HG03139 (cell line): Measurements from ENCODE around the gene PAX1.

Experiments
- ATAC-seq: cut with Tn5 transposase; IDR thresholded peaks from one replicate; pipeline ENCODE4 v1.9.1; 2021; ENCODE audit not compliant: unreplicated experiment

The PAX1 gene

DNA sequence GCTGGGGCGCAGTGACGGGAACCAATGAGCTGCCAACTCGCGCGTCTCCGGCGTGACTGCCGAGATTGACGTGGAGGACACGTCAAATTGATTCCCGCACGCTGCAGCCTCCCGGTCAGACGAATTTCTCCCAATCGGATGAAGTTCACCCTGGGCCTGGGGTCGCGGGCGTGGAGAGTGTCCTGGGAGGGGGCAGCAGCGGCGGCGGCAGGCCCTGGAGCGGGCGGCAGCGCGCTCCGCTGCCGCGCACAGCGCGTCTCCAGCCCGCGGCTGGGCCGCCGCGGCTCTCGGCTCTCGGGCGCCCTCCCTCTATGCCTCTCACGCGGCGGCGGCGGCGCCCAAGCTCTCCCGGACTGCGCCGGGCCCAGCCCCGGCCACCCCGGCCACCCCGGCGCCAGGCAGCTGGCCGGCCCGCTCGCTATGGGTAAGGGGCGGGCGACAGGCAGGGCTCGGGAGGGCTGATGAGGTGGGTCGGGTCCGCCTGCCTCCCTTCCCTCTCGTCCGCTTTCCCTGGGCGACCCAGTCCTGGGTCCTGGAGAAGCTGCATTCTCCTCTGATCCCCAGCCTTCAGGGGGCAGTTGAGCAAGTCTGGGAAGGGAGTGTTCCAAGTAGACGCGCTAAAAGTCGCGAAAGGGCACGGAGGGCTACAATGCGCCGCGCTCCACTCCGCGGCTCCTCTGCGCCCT is at the start of gene PAX1:
TSS of gene PAX1 (plus strand) at position 90 of the 686 bp plus-strand sequence. CDS start at position 139, 49 bp downstream.
- ATAC-seq = no peak

DNA sequence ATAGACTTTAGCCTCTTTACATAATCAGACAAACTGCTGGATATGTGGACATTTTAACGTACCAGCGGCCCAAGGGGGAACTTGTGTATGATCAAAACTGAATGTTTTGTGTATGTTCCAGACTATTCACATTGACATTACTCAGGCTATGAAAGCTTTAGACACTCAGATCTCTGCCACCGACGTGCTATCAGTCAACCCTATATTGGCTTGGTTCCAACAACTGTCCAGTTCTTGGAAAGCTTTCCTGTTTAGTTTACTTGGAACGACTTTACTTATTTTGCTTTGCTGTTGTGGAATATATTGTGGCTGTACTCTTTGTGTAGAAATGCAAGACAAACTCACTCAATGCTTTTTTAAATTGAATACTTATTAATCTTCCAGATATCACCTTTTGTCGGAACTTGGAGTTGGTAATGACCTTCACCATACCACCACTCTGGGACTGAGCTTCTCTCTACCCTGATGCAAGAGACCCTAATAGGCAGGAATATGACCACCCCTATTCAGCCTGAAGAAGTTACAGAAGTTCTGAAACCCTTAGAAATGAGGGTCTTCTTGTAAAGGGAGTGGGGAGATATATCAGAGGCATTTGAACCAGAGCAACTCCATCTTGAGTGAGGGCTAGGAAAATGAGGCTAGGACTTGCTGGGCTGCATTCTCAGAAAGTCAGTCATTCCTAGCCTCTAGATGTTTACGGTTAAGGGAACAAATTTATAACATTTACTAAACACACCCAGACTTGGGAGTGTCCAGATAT is 49.0 kb upstream of the PAX1 start:
- no peak for ATAC-seq

DNA sequence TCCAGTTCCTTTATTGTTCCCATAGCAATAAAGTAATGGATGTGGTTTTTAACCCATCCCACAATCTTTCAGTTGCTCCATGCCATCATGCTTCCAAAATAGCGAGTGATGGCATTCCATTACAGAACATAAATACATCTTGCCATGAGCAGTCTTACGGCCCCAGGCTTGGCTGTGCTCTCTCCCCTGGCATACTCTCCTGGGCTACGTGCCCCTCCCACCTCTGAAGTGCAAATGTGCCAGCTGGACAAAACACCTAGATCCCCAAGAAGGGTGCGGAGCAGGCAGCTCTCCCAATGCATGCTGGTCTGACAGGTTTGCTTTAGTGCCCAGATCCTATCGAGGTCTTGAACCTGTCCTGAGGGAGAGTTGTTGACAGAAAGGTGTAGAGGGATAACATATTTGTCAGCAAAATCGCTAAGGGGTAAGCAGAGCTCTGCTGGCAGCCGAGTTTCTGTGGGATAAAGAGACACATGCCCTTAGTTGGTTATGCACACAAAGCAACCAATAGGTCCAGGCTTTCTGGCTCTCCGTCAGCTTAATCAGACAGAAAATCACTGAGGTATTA is 43.9 kb upstream of the PAX1 start:
- no peak for ATAC-seq

DNA sequence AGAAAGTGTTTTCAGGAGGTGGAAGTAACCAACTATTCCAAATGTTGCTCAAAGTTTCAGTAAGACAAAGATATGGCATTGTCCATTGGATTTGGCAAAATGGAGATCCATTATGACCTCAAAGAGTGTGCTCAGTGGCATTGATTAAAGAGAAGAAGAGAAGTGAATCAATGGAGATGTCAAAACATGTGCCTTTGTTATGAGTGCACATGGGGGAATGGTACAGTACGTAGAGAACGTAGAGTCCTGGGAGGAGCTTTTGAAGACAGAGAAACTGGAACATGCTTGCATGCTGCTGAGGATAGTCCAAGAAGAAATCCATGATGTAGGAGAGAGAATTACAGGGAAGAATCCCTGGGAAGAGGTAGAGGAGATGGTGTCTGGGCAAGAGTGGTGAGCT is 42.0 kb upstream of the PAX1 start:
- no peak for ATAC-seq

GRCh38 chr20:21665687-21666446 is 39.6 kb upstream of the PAX1 start:
- no peak for ATAC-seq

- ATAC-seq = no peak
Measured at GRCh38 chr20:21670126-21670525, 35.3 kb upstream of the PAX1 start.

- ATAC-seq = no peak
Measured at GRCh38 chr20:21670981-21671380, 34.5 kb upstream of the PAX1 start.

DNA sequence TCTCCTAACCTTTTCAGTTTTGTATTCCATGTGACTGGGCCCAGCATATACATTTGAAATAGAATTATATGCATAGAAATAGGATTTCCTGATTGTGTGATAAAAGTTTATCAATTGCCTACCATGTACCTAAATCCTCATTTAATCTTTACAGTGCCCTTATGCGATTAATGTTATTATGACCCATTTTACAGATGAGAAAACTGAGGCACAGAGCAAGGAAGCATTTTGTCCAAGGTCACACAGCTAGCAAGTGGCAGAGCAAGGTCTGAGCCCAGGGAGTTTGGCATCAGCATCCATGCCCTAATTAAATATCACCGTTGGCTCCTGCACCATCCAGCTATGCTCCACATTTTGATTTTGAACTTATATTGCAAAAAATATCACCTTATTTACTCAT is 28.2 kb upstream of the PAX1 start:
- no peak for ATAC-seq

DNA sequence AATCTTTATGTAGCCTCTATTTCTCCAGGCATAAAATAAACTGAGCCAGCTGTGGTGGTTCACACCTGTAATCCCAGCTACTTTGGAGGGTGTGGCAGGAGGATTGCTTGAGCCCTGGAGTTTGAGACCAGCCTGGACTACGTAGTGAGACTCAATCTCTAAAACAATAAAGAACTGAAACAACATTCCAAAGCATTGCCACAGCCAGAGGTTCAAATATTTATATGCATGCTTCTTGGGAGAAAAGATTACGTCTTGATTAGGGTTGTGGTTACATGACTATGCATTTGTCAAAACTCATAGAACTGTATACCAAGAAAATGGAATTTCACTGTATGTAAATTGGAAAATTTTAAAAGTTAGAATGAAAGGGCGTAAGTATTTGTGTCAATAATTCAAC is 27.7 kb upstream of the PAX1 start:
- ATAC-seq = no peak

DNA sequence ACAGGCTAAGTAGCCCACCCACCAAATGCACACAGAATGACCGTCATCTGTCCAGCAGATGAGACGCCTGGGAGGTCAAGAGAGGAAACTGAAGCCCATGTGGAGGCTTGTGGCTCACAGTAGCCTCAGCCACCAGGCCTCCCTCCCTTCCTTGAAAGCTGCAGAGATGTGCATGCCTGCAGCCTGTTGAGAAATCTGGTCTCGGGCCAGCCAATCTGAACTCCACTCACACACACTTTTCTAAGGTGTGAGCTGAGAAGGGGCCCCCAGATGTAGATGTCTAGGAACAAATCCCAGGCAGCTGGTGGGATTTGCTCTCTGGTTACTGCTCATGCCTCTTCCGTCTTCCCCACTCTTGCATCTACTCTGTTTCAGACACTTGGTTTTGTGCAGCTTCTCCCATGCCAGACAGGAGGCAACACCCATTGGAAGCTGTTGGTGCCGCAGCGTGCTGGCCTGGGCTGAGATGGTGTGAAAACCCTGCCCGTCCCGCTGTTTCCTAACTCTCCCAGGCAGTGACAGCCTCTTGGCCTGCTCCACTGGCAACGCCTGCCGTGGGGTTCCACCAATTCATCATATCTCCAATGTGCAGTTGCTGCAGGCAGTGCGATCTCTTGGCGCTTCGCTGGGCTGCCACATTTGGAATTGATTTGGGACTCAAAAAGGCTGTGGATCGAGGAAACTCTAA is 24.1 kb upstream of the PAX1 start:
- no peak for ATAC-seq

GRCh38 chr20:21681922-21682318 is 23.5 kb upstream of the PAX1 start:
- no peak for ATAC-seq

GRCh38 chr20:21682521-21682954 is 22.9 kb upstream of the PAX1 start:
- ATAC-seq = no peak

GRCh38 chr20:21684671-21685070 is 20.8 kb upstream of the PAX1 start:
- no peak for ATAC-seq

DNA sequence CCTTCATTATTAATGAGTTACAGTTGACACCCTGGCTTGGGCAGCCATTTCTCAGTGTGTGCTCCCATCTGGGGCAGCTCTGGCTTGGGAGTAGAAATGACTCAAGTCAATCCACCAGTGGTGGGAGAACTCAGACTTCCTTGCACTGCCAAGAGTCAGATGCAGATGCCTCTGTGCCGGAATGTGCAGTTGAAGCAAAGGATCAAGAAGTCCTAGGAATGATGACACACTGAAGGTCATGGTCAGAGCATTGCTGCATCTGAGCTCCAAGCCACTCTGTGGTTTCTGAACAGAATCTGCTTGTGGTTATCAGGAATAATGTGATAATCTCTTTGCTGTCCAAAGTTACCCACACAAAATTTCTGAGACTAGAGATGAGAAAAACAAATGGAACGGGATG is 19.5 kb upstream of the PAX1 start:
- no peak for ATAC-seq

- no peak for ATAC-seq
Measured at GRCh38 chr20:21693322-21693721, 12.1 kb upstream of the PAX1 start.

DNA sequence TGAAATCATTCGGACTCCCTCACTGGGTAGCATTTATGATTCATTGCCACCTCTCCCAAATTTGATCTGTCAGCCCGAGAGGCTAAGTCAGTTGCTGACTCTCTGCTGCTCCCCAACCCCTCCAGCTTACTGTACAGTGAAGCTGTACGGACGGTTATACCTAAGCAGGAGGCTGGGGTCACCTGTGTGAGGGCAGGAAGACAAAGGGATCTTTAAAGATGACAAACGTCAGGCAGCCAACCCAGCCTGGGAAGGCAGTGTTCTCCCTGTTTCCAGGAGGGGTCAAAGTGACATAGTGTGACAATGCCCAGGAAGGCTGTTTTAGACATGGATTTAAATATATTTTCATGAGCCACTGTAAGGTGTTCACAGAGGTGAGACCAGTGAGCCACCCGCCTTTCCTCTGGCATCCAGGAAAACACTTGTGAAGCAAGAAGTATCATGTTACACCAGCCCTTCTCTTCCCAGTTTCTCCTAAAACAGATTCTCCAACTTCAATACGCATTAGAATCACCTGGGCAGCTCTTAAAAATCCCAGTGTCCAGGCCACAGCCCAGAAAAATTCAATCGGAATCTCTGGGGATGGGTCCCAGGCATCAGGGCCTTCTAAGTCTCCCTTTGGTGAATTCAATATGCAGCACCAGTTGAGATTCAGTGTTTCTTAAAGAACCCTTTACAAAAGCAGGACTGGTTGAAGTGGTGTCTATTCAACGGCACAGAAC is 6.8 kb upstream of the PAX1 start:
- ATAC-seq = no peak

DNA sequence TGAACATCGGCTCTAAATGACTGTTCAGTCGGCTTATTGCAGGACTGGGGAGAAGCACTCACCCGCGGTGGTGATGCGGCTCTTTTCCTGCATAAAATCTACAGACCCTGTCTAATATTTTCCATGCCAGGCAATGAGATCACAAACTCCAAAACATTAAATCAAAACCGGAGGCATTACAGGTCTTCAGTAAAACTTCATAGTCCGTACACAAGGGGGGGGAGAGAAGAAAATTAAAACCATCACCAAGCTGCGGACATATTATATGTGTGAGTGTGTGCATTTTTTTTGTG is 6.3 kb upstream of the PAX1 start:
- ATAC-seq = no peak

DNA sequence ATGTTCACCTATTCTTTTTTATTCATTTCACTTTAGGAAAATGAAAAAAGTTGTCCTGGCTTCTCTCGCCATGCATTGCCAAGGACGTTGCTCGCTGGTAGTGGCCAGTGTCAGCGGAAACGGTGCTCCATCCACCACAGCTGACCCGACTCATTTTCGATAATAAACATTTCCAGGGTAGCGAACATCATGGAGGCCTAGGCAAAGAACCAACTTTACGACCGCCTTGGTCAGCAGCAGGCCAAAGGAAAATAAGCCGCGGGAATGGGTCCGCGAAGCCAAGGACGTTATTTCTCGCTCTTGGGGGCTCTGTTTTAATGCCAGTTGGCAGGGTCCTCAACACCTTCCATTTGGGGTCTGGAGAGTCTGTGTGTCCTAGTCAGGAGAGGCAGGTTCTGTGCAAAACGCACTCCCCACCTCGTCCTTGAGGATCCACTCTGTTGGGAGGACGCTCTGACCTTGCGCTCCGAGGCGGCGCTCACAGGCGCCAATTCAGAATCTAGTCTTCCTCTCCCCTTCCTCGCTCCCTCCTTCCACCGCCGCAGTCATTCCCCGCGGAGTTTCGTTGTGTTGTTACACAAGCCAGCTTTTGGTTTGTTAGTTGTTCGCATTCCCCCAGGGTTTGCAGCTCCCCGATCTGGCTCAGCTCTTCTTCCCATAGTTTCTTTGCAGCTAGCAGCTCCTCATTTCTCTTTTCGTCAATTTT is 4.1 kb upstream of the PAX1 start:
- no peak for ATAC-seq

- ATAC-seq = no peak
Measured at GRCh38 chr20:21702016-21702415, 3.4 kb upstream of the PAX1 start.
